DND-41 (cell line): ENCODE data around the gene RANBP17.

ENCODE experiments used
- CTCF ChIP-seq: IDR thresholded peaks from 2 replicates; pipeline ENCODE4 v1.5.1; 2012; ENCODE audit warnings: borderline replicate concordance, low read length, moderate library complexity, mild to moderate bottlenecking; ENCODE audit not compliant: poor library complexity, severe bottlenecking; ENCODE audit errors: extremely low read depth
- EZH2 ChIP-seq: IDR thresholded peaks from 3 replicates; pipeline ENCODE4 v1.6.1; 2012; ENCODE audit warnings: borderline replicate concordance, low read depth, mild to moderate bottlenecking, moderate library complexity, low read length, inconsistent platforms; ENCODE audit not compliant: severe bottlenecking

GRCh38 chr5:171283753-171284152 is 421.9 kb downstream of the RANBP17 start:
- TF ChIP-seq CTCF (no peak), EZH2 (no peak)
